ENCODE results near the gene TUBD1. TPM values are rescaled to one million over a fixed set of nuclear protein-coding genes. Genes with fewer than 3 reads are reported as not detected.
A peak's percentile ranks its signal among the peaks of the same experiment; 100 is the strongest.

TUBD1 gene
- total and polyA plus RNA-seq, 7 donors = 4.7 to 8.8 (median 6.5) TPM

- Histone ChIP-seq H3K36me3 (ENCODE audit: insufficient read depth in 1 of 2, low read depth in 1 of 2) (peaks cover 0 to 49% of the 10 kb centered on the region in 2 donors), H3K9me3 (no peaks in the 10 kb centered on the region), H3K4me1 (peaks cover 5% of the 10 kb centered on the region), H3K4me3 (no peak overlapping the region), H3K27ac (no peak overlapping the region), H3K27me3 (ENCODE audit: insufficient read depth in 3 of 3, low read length in 2 of 3) (no peaks in the 10 kb centered on the region)
- TF ChIP-seq CTCF (IDR thresholded peaks at IDR 0.05) = no peak
- 59 to 96% (median 95%) methylated on average over 1 of the region's 1 CpG for WGBS, 3 donors
- intact Hi-C loops (cut with DNase I) = no loop called here
- ATAC-seq (no peak), DNase-seq (no peak)
Observed at GRCh38 chr17:59815965-59816364, 76.8 kb downstream of the TUBD1 start.

- H3K27me3 ChIP-seq (ENCODE audit: insufficient read depth in 3 of 3, low read length in 2 of 3) = no peaks in the 10 kb centered on the region
- TF ChIP-seq CTCF (IDR thresholded peaks at IDR 0.05) = no peak
- H3K27ac ChIP-seq = peak overlapping the region; percentile 31
- 55 to 66% (median 65%) methylated on average over 3 of the region's 3 CpGs for WGBS, 3 donors
- ATAC-seq (peak in 1 of 4 donors; percentile 52), DNase-seq (no peak)
- H3K9me3 ChIP-seq = no peaks in the 10 kb centered on the region
- peaks cover 0 to 46% of the 10 kb centered on the region in 2 donors for H3K36me3 ChIP-seq (ENCODE audit: insufficient read depth in 1 of 2, low read depth in 1 of 2)
- H3K4me1 ChIP-seq = peaks cover 5% of the 10 kb centered on the region
- intact Hi-C loops (cut with DNase I) = no loop called here
- H3K4me3 ChIP-seq = no peak overlapping the region
Observed at GRCh38 chr17:59814685-59815084, 78.1 kb downstream of the TUBD1 start.

- peaks cover 0 to 42% of the 10 kb centered on the region in 2 donors for H3K36me3 ChIP-seq (ENCODE audit: insufficient read depth in 1 of 2, low read depth in 1 of 2)
- H3K27ac ChIP-seq = peak overlapping the region; percentile 31
- no peaks in the 10 kb centered on the region for H3K9me3 ChIP-seq
- DNase-seq (no peak), ATAC-seq (peak in 1 of 4 donors; percentile 33)
- H3K27me3 ChIP-seq (ENCODE audit: insufficient read depth in 3 of 3, low read length in 2 of 3) = no peaks in the 10 kb centered on the region
- no peak for TF ChIP-seq CTCF (IDR thresholded peaks at IDR 0.05)
- H3K4me3 ChIP-seq = no peak overlapping the region
- intact Hi-C loops (cut with DNase I) = no loop called here
- 98 to 100% (median 100%) methylated on average over 1 of the region's 1 CpG for WGBS, 3 donors
- peaks cover 5% of the 10 kb centered on the region for H3K4me1 ChIP-seq
Observed at GRCh38 chr17:59814276-59814675, 78.5 kb downstream of the TUBD1 start.

GRCh38 chr17:59812139-59812538 lies 80.6 kb downstream of the TUBD1 start:
- Histone ChIP-seq H3K27me3 (ENCODE audit: insufficient read depth in 3 of 3, low read length in 2 of 3) (no peaks in the 10 kb centered on the region), H3K27ac (no peak overlapping the region), H3K9me3 (no peaks in the 10 kb centered on the region), H3K36me3 (ENCODE audit: insufficient read depth in 1 of 2, low read depth in 1 of 2) (peaks cover 0 to 31% of the 10 kb centered on the region in 2 donors), H3K4me1 (peaks cover 5% of the 10 kb centered on the region), H3K4me3 (no peak overlapping the region)
- ATAC-seq = no peak
- 88 to 96% (median 91%) methylated on average over 3 of the region's 3 CpGs for WGBS, 3 donors
- TF ChIP-seq CTCF (IDR thresholded peaks at IDR 0.05) = no peak
- intact Hi-C loops (cut with DNase I) = no loop called here
- no peak for DNase-seq

GRCh38 chr17:59811209-59811608 lies 81.5 kb downstream of the TUBD1 start:
- ATAC-seq = no peak

More at GRCh38 chr17:59811209-59811608, 81.5 kb downstream of the TUBD1 start:
- Histone ChIP-seq H3K9me3 (no peaks in the 10 kb centered on the region), H3K4me1 (peaks cover 5% of the 10 kb centered on the region), H3K36me3 (ENCODE audit: insufficient read depth in 1 of 2, low read depth in 1 of 2) (peaks cover 0 to 31% of the 10 kb centered on the region in 2 donors), H3K27ac (no peak overlapping the region), H3K4me3 (no peak overlapping the region), H3K27me3 (ENCODE audit: insufficient read depth in 3 of 3, low read length in 2 of 3) (no peaks in the 10 kb centered on the region)
- intact Hi-C loops (cut with DNase I) = no loop called here
- 87 to 96% (median 92%) methylated on average over 1 of the region's 1 CpG for WGBS, 3 donors
- DNase-seq = no peak
- no peak for TF ChIP-seq CTCF (IDR thresholded peaks at IDR 0.05)
